ENCODE results near the gene FAR2. TPM values are rescaled to one million over a fixed set of nuclear protein-coding genes. Genes with fewer than 3 reads are reported as not detected.

FAR2 gene
- total and polyA plus RNA-seq, 2 donors (not counting 3 experiments of a cell fraction or from before 2014, with no cell fraction given), result 32.3 to 61.7 TPM

DNA sequence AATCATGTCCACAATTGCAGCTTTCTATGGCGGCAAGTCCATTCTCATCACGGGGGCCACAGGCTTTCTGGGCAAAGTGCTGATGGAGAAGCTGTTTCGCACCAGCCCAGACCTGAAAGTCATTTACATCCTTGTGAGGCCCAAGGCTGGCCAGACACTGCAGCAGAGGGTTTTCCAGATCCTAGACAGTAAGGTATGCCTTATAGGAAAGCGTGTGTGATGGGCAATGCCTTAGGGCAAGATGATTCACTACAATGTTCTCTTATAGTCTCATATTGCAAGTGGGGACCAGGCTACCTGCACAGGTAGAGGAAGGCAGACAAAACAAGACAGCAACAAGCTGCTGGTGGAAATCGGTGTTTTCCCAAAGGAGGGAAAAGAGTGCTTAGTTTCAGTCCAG, 121.4 kb downstream of the FAR2 start:
- no peak overlapping the region for H3K27ac ChIP-seq (ENCODE audit: insufficient read depth, low read depth, low read length)
- no peaks in the 10 kb centered on the region for H3K9me3 ChIP-seq (replicated peaks; ENCODE audit: control insufficient read depth, insufficient read depth, low read length)
- DNase-seq (ENCODE audit: low read depth, low spot score) (no peak), FAIRE-seq (no peak)
- H3K4me3 ChIP-seq (replicated peaks in 1 of 3; ENCODE audit: insufficient read depth in 1 of 3, low read depth in 1 of 3, low read length in 3 of 3), result no peak overlapping the region
- no TSS peak for BruUV-seq (replicated peaks)
- no peak overlapping the region for H2AFZ ChIP-seq (ENCODE audit: low read depth, low read length)
- ChIA-PET POLR2A (no interaction called here), CTCF (no interaction called here)
- H3K9me1 ChIP-seq (replicated peaks; ENCODE audit: control insufficient read depth, extremely low read depth, insufficient read depth, low read length), result no peaks in the 10 kb centered on the region
- dilution Hi-C loops (cut with MboI; ENCODE audit: extremely low pct_ligation_motif_present, low sequenced_read_pairs), result no loop called here
- H3K4me1 ChIP-seq (ENCODE audit: control insufficient read depth, extremely low read depth, insufficient read depth, low read length), result no peaks in the 10 kb centered on the region
- H4K20me1 ChIP-seq (replicated peaks; ENCODE audit: control insufficient read depth, extremely low read depth, insufficient read depth, low read length), result no peaks in the 10 kb centered on the region
- H3K27me3 ChIP-seq (ENCODE audit: control insufficient read depth in 2 of 2, insufficient read depth in 2 of 2, low read length in 2 of 2), result no peaks in the 10 kb centered on the region
- H3K4me2 ChIP-seq (ENCODE audit: insufficient read depth, low read length), result no peak overlapping the region
- intact Hi-C loops (cut with micrococcal nuclease), result no loop called here
- peaks cover 3 to 6% of the 10 kb centered on the region in 2 experiments for H3K36me3 ChIP-seq (ENCODE audit: control insufficient read depth in 2 of 2, extremely low read depth in 1 of 2, insufficient read depth in 2 of 2, low read length in 2 of 2)
- no peaks in the 10 kb centered on the region for H3K79me2 ChIP-seq (ENCODE audit: control insufficient read depth, insufficient read depth, low read length)
- no peak overlapping the region for H3K9ac ChIP-seq (replicated peaks; ENCODE audit: extremely low read depth, insufficient read depth, low read length)
- TF ChIP-seq EZH2 (IDR thresholded peaks at IDR 0.05; ENCODE audit: borderline replicate concordance, low read depth, low read length, severe bottlenecking), result no peak
- no peak for TF ChIP-seq JUN (IDR thresholded peaks at IDR 0.05; ENCODE audit: borderline replicate concordance, insufficient read depth, insufficient read length, low read depth)
- no peak for TF ChIP-seq MYC (IDR thresholded peaks at IDR 0.05; ENCODE audit: low read depth, low read length)
- no peak for TF ChIP-seq FOS (IDR thresholded peaks at IDR 0.05; ENCODE audit: borderline replicate concordance, insufficient read depth, low read length)
- TF ChIP-seq, protein P1, sequence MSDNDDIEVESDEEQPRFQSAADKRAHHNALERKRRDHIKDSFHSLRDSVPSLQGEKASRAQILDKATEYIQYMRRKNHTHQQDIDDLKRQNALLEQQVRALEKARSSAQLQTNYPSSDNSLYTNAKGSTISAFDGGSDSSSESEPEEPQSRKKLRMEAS (IDR thresholded peaks at IDR 0.05; ENCODE audit: insufficient read depth, insufficient read length), result no peak
- no peak for TF ChIP-seq CTCF (IDR thresholded peaks at IDR 0.05; ENCODE audit: extremely low read depth in 1 of 2, insufficient read depth in 1 of 2, low read depth in 1 of 2, low read length in 2 of 2)
- no peak for TF ChIP-seq GATA2 (IDR thresholded peaks at IDR 0.05; ENCODE audit: insufficient read depth, insufficient read length, low read depth, low read length)
- no peak for TF ChIP-seq POLR2A (IDR thresholded peaks at IDR 0.05; ENCODE audit: low read depth, low read length)
- no peak for TF ChIP-seq POLR2AphosphoS5 (IDR thresholded peaks at IDR 0.05; ENCODE audit: insufficient read depth, low read depth, low read length)

All from endothelial cell of umbilical vein (primary cell).